Lower lobe of right lung (tissue), 2 donors: ENCODE measurements around the gene BCL10. TPM values are rescaled to one million over a fixed set of nuclear protein-coding genes. Genes with fewer than 3 reads are reported as not detected.

Source experiments
- ATAC-seq, 2 donors: fragments of 200-7000 bp; cut with Tn5 transposase; one replicate each; pipeline ENCODE4 v1.9.1; 2020 to 2022; ENCODE audit warnings: mild to moderate bottlenecking in 2 of 2, moderate library complexity in 2 of 2
- DNase-seq: peaks from one replicate; pipeline ENCODE4 v3.0.0-alpha.2; 2020
- H3K27ac ChIP-seq: fragments of 200-600 bp; one replicate; pipeline ENCODE4 v1.8.0; 2022
- H3K27me3 ChIP-seq: fragments of 200-600 bp; one replicate; pipeline ENCODE4 v1.8.0; 2022; ENCODE audit warnings: low read depth
- H3K36me3 ChIP-seq: fragments of 200-600 bp; one replicate; pipeline ENCODE4 v1.8.0; 2022; ENCODE audit warnings: mild to moderate bottlenecking
- H3K4me1 ChIP-seq: fragments of 200-600 bp; one replicate; pipeline ENCODE4 v1.8.0; 2022
- H3K4me3 ChIP-seq: fragments of 200-600 bp; one replicate; pipeline ENCODE4 v1.8.0; 2022; ENCODE audit warnings: mild to moderate bottlenecking
- H3K9me3 ChIP-seq: fragments of 200-600 bp; one replicate; pipeline ENCODE4 v1.8.0; 2022
- CTCF ChIP-seq: fragments of 200-600 bp; IDR thresholded peaks from one replicate; pipeline ENCODE4 v1.8.0; 2022; ENCODE audit warnings: antibody characterized with exemption, mild to moderate bottlenecking
- intact Hi-C: fragments of 100-400 bp; cut with DNase I; formaldehyde crosslinking; loops from one replicate; pipeline ENCODE4 v1.11.0; 2022
- total RNA-seq: library from RNA; stranded (reverse); fragmentation: NEBNext Ultra II Directional; extraction: Animal tissue kit (Norgen Biotek cat#: 25700); gene quantifications from one replicate; pipeline ENCODE4 v1.2.1, GENCODE V29; 2021
- donor health status: DM: no; HTN: yes; CAD: no; lungs with severe emphysema.

Gene BCL10
- total RNA-seq, 1 donor from 2014 or later, result 27.4 TPM

GRCh38 chr1:85320371-85321131 is 44.1 kb upstream of the BCL10 start:
- no peaks in the 10 kb centered on the region for H3K36me3 ChIP-seq
- no peak for ATAC-seq
- no peaks in the 10 kb centered on the region for H3K27me3 ChIP-seq
- intact Hi-C loops, result no loop called here
- no peaks in the 10 kb centered on the region for H3K9me3 ChIP-seq
- H3K4me1 ChIP-seq, result peaks cover 11% of the 10 kb centered on the region
- no peak for DNase-seq
- no peak overlapping the region for H3K4me3 ChIP-seq
- no peak for TF ChIP-seq CTCF
- H3K27ac ChIP-seq, result no peak overlapping the region

GRCh38 chr1:85319931-85320330 is 43.5 kb upstream of the BCL10 start:
- intact Hi-C loops, result no loop called here
- no peak overlapping the region for H3K27ac ChIP-seq

GRCh38 chr1:85319491-85319890 is 43.1 kb upstream of the BCL10 start:
- Histone ChIP-seq H3K9me3 (no peaks in the 10 kb centered on the region), H3K27me3 (no peaks in the 10 kb centered on the region), H3K4me1 (peaks cover 21% of the 10 kb centered on the region), H3K4me3 (no peak overlapping the region), H3K27ac (no peak overlapping the region), H3K36me3 (no peaks in the 10 kb centered on the region)
- TF ChIP-seq CTCF, result no peak
- ATAC-seq (no peak), DNase-seq (no peak)
- intact Hi-C loops, result no loop called here

More at GRCh38 chr1:85319931-85320330, 43.5 kb upstream of the BCL10 start:
- TF ChIP-seq CTCF, result no peak
- ATAC-seq, result no peak
- H3K27me3 ChIP-seq, result no peaks in the 10 kb centered on the region
- no peak for DNase-seq
- no peak overlapping the region for H3K4me3 ChIP-seq
- H3K36me3 ChIP-seq, result no peaks in the 10 kb centered on the region
- H3K4me1 ChIP-seq, result peaks cover 17% of the 10 kb centered on the region
- H3K9me3 ChIP-seq, result no peaks in the 10 kb centered on the region

- no peak for TF ChIP-seq CTCF
- Histone ChIP-seq H3K27me3 (no peaks in the 10 kb centered on the region), H3K4me3 (no peak overlapping the region), H3K27ac (no peak overlapping the region), H3K36me3 (no peaks in the 10 kb centered on the region), H3K4me1 (peaks cover 26% of the 10 kb centered on the region), H3K9me3 (no peaks in the 10 kb centered on the region)
- DNase-seq (no peak), ATAC-seq (no peak)
- intact Hi-C loops, result no loop called here
Measured at GRCh38 chr1:85318217-85318616, 41.8 kb upstream of the BCL10 start.

- intact Hi-C loops, result no loop called here
- Histone ChIP-seq H3K27ac (no peak overlapping the region), H3K36me3 (no peaks in the 10 kb centered on the region), H3K4me1 (peaks cover 26% of the 10 kb centered on the region), H3K4me3 (no peak overlapping the region), H3K27me3 (no peaks in the 10 kb centered on the region), H3K9me3 (no peaks in the 10 kb centered on the region)
- ATAC-seq, result no peak
- no peak for TF ChIP-seq CTCF
- DNase-seq, result no peak
Measured at GRCh38 chr1:85317560-85317959, 41.1 kb upstream of the BCL10 start.
